HuH-7.5 (cell line): Measurements from ENCODE around the gene MAGI2.

Experiments used
- DNase-seq: peaks from one replicate; pipeline ENCODE4 v3.0.0; 2011; ENCODE audit warnings: low spot score

MAGI2 gene

DNA sequence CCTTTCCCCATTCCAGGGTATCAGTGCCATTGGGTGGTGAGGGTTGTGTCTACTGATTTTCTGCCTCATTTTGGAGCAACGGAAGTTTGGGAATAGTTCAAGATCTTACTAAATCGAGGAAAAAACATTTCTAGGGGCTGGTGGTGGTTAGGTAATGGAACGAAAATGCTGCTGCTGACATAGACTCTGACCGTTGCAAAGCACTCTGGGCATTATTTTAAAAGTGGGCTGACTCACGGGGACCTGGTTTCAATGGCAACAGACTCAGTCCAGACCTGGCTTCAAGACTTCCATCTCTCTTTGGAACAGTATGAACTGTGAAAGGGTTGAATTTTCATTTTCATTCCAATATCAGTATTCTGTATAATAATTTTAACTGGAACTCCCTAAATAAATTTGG, 1370.9 kb downstream of the MAGI2 start:
- no peak for DNase-seq

DNA sequence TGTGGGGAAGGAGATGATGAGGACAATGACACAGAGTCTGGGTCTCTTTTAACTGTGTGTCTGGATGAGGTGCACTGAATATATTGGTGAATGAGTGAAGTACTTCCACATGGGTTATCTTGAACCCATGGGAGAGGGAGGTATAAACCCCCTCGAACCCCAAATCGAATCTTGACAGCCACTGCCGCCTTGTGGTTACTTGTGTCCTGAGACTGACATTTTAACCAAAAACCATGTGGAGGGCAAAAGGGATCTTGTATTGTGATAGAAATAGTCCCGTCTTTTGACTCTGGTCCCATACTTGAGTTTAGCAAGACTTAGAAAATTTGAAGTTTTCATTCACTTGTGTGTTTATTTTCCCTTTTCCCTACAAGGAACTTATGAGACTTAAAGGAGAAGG, 1371.6 kb downstream of the MAGI2 start:
- DNase-seq = no peak

DNA sequence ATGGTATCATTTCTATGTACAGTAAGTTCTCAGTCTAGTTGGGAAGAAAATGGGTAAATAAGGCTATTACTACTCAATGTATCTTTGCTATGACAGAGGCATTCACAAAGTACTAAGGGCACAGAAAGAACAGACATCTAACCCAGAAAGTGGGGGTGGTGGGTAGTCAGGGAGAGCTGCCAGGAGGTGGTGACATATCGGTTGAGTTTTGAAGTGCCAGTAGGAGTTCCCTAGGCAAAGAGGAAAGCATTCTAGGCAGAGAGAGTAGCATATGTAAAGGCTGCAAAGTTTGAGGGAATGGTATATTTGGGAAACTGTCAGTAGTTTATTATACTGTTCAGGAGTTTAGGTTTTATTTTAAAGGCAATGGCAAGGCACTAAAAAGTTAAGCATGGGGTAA, 1372.1 kb downstream of the MAGI2 start:
- DNase-seq = no peak

DNA sequence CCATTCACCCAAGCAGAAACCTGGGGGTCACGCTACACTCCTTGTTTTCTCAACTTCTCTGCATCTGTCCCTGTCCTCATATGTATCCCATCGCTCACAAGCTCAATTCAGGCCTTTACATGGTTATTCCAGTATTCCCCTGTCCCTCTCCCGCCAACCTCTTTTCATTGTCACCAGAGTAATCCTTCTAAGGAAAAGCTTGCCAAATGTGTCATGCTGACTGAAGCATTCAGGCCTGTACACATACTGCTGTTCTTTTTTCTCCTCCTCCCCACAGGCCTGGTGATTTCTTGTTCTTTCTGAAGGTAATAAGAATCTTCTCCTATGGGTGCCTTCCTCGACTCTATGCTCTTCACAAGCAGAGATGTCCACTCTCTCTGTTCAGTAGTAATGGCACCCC, 1372.7 kb downstream of the MAGI2 start:
- DNase-seq = no peak

DNA sequence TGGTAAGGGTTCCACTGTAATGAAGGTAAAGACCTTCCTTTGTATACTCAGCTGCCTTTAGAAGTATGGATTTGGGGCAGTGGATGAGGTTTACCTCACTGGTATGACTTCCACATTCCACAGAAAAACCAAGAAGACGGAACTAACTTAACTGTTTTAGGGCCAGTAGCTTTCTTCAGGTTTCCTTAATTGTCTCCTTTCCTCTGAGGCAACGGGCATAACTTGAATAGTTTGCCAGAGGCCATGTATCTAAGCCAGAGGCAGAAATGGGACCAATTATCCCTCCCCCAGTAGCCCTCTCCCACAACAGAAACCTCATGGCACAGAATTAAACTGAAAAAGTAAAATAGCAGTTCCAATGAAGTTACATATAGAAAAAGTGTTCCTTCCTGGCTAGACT, 1373.2 kb downstream of the MAGI2 start:
- no peak for DNase-seq

DNA sequence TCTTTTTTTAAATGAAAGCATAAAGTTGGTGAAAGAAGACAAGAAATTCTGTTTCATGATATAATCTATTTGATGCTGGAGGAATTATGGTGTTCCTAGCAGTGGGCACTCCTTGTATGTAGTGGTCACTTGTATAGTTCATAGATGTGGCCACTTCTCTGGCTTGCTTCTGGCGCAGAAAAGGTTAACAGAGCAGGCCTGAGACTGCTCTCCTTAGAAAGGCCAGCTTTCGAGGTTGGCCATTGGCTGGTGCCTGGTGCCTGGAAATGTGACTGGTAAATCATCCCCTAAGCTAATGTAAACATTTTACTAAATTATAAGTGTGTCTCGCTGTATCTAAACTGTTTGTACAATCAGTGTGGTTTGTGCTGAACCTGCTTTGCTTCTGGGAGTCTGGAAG, 1378.8 kb downstream of the MAGI2 start:
- no peak for DNase-seq

DNA sequence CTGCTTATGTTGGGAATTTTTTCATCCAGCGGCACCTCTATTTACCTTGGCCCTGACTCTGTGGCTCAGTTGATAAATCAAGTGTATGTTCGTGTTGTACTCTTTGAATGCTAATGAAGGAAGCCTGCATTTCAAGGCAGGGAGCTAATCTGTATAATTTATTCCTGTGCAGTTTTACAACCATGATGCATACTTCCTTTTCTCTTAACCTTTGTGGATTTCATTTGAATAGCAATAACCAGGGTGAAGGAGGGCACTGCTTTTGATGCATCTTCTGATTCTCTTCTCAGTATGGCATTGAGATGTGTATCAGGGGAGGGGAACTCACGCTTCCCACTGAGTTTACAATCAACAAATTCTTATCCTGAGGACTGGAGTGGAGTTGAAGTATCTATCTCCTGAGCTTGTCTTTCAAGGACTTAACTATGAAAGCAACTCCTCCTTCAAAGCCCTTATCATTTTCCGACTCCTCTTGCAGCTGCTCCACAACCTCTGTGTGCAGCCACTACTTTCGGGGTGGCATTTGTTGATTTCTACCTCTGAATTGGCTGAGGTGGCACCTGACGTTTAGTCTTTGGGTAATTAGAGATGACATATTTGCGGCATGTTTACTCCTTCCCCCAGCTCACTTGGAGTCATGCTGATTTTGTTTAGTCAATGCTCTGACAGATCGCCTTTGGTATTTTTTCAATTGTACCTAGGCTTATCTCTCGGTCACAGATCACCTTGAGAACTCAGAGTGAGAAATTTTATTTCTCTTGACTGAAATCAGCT, 1379.7 kb downstream of the MAGI2 start:
- no peak for DNase-seq

DNA sequence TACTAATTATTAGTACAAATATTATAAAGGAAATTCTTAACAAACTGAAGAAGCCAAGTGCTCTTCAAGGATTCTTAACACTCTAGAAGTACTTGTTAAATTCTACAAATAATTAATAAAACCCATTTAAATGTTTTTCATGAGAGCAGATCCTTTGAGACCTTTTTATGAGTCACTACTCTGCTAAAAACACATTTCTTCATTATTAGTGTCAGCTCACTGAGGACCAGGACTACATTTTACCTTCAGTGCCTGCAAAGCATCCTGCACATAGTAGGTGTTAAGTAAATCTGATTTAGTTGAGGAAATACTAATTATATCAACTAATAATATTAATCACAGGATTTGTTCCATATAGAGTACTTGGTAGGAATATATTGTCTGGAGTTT, 1381.3 kb downstream of the MAGI2 start:
- DNase-seq = no peak

DNA sequence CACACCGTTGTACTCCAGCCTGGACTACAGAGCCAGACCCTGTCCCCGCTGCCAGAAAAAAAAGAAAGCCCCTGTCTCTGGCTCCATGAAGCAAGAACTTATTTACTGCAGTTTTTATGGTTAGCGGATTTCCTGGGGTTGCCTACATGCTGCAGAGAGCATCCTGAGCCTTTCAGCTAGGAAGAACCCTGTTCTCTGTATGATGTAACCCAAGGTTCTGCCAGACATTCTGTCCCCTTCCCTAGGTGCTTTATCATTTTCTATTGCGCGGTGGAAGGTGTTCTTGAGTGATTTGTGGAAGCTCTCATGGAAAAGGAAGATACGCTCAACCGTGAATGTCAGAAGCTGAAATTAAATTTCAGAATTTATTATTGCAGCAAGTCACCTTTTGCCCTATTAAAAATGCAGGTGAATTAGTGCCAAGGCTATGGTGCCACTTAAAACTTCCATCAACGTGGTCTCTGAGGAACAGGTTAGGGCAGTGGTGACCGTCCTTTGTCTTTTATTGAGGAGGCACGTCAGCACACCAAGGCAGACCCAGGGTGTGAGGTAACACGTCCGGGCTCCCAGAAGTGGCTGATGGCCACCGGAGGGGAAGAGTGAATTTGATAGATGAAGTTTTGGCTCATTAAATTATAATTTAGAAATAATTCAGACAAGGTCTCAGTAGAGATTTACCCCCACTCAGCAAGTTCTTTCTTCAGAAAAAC, 1381.8 kb downstream of the MAGI2 start:
- no peak for DNase-seq

DNA sequence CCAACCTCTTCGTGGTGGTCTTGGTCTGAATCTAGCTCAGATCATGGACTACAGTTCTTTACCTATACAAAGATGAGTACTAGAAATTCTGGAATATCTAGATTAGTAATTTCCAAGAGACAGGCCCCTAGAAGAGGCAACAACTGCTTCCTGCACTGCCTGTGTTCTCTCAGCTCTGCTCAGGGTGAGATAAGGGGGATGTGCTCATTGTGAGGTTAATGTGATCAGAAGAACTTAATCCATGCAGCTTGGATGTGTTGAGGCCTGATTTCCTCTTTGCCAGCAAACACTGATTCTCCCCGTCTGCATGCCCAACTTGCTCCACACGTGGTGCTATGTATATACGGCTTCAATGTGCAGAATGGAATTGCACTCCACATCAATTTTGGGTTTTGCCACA, 1386.9 kb downstream of the MAGI2 start:
- no peak for DNase-seq

DNA sequence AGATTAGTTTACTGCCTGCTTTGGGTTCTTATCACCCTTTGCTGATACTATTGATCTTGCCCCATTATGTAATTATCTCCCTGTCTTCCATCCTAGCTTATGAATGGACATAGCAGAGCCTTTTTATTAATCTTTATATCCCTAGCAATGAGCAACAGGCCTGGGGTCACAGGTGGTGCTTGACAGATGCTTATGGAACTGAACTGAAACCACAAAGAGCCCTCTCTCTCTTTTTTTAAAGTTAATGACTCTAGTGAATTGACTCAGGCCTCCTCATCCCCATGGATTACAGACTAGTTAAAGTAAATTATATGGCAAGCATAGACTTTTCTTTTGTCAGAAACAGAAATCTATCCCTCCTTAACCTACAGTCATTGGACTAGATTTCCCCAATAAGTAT, 1389.7 kb downstream of the MAGI2 start:
- no peak for DNase-seq

DNA sequence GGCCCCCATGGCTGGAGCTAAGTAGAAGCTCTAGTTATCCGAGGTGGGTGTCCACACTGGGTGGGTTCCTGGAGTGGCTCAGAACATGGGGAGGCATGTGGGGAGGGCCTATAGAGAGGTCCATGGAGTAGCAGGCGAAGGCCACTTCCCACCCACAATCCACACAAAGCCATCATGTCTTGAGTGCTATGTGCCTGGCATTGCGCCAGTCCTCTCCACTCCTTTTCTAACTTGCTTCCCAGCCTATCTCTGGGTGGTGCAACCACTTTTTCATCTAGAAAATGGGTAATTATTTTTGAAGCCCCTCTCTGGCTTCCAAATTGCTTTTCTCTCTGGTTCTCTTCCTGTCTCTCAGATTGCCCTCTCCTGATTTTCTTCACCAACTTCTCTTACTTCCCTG, 1391.3 kb downstream of the MAGI2 start:
- no peak for DNase-seq

DNA sequence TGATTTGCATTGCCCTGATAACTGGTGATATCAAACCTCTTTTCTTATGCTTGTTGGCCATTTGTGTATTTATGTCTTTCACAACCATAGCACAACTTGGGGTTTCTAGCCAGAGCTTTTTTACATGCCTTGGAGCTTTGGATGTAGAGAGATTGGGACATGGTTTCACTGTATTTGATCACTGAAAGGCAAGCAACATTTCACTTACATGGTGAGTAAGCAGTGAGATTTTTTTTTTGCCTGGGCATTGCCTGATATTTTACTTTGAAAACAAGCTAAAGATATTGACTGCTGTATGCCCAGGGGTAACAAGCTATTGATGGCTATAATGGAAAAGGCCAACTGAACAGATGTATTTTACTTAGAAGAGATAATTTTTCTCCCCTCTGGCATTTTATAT, 1395.9 kb downstream of the MAGI2 start:
- no peak for DNase-seq

DNA sequence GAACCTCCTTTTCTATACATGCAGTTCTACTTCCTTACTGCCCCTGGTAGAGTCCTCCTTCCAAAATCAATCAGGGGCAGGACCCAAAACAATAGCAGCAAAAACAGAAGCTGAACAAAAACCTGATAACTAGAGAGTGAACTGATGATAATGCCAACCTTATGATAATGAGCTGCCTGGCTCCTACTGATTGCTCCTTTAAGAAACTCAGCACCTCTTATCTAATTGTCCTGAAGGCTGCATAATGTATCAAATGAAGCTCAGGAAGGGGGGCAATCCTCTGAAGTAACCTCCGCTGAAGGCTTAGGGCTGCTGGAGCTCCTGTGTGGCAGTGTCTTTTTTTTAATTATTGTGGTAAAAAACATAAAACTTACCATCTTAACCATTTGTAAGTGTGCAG, 1397.9 kb downstream of the MAGI2 start:
- no peak for DNase-seq

DNA sequence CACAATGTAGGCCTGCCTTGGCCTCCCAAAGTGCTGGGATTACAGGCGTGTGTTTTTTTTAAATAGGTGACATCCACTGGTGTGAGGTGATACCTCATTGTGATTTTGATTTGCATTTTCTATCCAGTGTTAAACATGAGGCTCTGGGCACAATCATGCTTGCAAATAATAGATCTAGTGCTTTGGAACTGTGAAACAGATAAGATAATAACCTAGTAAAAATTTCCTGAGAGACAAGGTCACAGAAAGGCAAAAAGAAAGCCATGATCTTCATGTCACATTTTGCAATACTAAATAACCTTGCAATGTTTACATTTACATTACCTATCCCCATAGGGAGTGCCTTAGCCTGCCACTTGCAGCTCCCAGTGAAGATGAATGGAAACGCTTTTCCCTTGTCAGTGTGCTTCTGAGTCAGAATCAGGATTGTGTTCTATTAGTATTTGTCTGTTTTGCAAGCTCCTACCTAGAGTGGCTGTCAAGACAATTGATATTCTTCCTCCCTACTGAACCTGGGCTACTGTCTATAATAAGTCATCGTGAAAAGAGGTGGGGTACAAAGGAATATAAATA, 1398.4 kb downstream of the MAGI2 start:
- DNase-seq = peak; percentile 28

DNA sequence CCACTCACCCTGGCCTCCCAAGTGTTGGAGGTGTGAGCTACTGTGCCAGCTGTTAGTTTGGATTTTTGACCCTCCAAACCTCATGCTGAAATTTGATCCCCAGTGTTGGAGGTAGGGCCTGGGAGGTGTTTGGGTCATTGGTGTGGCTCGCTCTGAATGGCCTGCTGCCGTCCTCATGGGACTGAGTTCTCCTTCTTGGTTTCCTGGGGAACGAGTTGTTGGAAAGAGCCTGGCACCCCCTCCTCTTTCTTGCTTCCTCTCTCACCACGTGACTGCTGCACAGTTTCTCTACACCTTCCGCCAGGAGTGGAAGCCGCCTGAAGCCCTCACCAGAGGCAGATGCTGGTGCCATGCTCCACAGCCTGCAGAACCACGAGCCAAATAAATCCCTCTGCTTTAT, 1401.4 kb downstream of the MAGI2 start:
- no peak for DNase-seq

DNA sequence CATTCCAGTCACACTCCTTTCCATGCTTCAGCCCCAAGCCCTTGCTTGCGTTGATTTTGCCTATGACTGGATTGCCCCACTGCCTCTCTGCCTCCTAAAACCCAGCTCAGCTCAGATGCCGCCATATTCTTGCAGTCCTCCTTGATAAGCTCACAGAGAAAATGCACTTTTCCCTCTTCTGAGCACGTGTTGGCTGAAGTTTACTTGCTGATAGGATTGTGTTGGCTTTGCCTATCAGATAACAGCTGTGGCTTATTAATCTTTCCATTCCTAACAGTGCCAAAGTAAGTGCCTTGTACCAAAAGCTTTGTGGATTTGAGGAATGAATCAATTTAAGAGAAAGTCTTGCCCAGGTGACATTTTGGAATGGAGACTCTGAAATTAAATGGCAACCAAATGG, 1405.7 kb downstream of the MAGI2 start:
- DNase-seq = no peak

DNA sequence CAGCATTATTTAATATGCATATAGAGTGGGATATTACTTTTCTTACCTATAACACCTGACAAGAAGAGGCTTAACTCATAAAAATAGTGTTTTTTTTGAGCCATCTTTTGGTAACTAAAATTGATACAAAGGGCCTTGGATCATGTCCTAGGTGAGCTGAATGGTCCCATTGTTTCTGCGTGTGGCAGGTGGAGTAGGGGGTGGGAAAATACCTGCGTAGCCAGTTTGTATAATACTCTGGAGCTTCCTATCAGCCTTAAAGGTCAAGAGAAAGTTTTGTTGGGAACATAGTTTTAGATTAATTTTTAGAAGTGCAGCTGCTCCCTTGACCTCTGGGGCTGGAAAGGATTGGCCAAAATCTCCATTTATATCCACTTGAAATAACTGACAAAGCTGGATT, 1410.3 kb downstream of the MAGI2 start:
- no peak for DNase-seq

DNA sequence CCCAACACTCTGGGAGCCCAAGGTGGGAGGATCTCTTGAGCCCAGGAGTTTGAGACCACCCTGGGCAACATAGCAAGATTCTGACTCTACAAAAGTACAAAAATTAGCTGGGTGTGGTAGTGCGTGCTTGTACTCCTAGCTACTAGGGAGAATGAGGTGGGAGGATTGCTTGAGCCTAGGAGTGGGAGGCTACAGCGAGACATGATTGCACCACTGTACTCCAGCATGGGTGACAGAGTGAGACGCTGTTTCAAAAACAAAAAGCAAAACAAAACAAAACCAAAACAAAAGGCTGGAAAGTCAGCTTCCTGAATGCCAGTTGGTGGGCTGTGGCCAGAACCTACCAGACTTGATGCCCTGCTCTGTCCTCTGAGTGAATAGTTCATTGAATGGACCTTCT, 1412.0 kb downstream of the MAGI2 start:
- DNase-seq = no peak

DNA sequence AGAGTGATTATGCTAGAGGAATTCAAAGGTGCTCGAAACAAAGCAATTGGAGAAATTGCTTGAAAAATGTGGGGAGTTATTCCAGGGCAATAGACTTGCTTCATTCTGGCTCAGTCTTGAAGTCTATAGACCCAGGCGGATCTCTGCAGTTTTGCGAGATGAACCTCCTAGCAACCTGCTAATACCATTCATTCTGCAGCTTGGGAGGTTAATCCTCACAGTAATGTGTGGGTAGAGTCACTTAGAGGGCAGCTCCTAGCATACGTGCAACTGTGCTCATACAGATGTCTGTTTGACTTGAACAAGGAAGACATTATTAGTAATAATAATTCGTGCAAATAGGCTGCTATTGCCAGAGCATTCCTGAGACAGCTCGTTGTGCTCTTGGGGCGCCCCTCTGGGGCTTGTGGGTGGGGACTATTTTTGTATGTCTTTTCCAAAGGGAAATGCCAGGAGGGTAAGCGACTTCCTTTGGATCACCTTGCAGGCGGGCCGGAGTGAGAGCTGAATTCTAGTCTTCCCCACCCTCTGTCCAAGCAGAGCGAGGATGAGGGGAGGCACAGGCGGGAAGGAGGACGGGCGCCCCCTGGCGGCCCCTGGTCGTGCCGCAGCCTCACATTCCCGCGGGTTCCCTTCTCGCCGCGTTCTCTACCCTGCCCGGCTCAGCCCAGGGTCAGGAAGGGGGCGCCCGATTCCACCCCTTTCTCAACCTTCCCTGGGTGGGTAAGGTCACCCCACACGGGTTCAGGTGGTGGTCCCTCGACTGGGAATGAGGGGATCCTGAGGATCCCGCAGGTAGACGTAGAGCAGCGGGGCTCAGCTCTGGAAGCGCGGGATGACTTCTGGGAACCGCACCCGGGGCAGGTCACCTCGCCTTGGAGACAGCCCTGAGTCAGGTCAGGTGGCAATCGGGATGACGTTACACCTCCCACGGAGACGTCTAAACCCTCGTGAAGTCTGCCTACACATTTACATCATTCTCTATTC, 1413.4 kb downstream of the MAGI2 start:
- no peak for DNase-seq

DNA sequence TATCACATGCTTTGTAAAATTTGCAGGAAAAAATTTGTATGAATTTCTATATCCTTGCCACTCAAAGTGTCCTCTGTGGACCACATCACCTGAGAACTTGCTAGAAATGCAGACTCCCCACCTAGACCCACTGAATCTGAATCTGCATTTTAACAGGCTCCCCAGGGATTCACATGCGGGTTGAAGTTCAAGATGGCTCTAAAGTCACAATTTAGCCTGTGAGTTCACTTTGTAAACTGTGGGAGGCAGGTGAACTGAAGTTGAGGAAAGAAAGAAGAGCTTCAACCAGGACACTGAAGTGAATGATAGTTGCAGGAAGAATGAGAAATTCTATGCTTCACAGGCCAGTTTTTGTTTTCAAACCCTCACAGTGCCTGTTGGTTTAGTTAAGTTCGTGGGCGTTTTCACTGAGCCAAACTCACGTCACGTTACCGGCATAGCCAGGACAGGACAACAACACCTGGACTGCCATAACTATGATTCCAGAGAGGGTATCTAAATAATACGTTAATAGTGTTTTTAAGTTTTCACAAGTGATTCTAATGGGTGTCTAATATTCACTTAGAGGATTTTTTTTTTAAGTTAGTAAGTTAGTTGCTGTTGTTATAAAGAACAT, 1414.9 kb downstream of the MAGI2 start:
- no peak for DNase-seq

DNA sequence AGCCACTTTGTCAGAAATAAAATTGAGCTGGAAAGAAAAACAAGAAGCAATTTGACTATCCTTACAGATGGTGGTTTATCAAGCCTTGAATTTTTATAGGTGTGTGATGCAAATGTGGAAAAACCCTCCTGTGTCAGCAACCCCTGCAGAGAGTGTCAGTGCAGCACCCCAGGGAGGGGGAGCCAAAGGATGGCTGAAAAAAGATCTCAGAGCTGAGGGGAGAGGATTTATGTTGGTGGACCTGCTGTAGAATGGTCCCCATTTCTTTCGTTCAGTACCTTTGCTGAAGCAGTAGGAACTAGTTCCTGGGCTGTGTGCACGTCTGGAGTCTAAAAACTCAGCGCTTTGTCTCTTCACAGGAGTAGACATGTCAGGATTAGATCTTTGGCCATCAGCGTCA, 1415.9 kb downstream of the MAGI2 start:
- no peak for DNase-seq
